HG03045 (cell line): ENCODE results near the gene TTL.
"Not testable (repeated sequence)": the region's sequence is repeated elsewhere in the genome, so short reads cannot be mapped to it uniquely, and the experiment has no call there.

Experiments
- ATAC-seq: cut with Tn5 transposase; IDR thresholded peaks from one replicate; pipeline ENCODE4 v1.9.1; 2021; ENCODE audit warnings: mild to moderate bottlenecking, moderate library complexity; ENCODE audit not compliant: unreplicated experiment

The TTL gene

GRCh38 chr2:112474844-112475486 is 7.0 kb upstream of the TTL start:
- ATAC-seq: no peak

- ATAC-seq: no peak
Observed at GRCh38 chr2:112476434-112476833, 5.5 kb upstream of the TTL start.

GRCh38 chr2:112480530-112481049 is 1.4 kb upstream of the TTL start:
- ATAC-seq: no peak

- ATAC-seq: peak; percentile 64
Observed at GRCh38 chr2:112481050-112481527, 867 bp upstream of the TTL start.

GRCh38 chr2:112482309-112483041 is 519 bp downstream of the TTL start:
- ATAC-seq: no peak

- no peak for ATAC-seq
Observed at GRCh38 chr2:112483042-112483473, 1.1 kb downstream of the TTL start.

GRCh38 chr2:112483831-112484230 is 1.9 kb downstream of the TTL start:
- ATAC-seq: no peak

GRCh38 chr2:112485849-112486248 is 3.9 kb downstream of the TTL start:
- ATAC-seq: no peak

- no peak for ATAC-seq
Observed at GRCh38 chr2:112486895-112487294, 4.9 kb downstream of the TTL start.

GRCh38 chr2:112487444-112487961 is 5.5 kb downstream of the TTL start:
- ATAC-seq: no peak

GRCh38 chr2:112488201-112488600 is 6.2 kb downstream of the TTL start:
- ATAC-seq: no peak

GRCh38 chr2:112491946-112492345 is 10.0 kb downstream of the TTL start:
- no peak for ATAC-seq

- no peak for ATAC-seq
Observed at GRCh38 chr2:112493048-112493447, 11.1 kb downstream of the TTL start.

GRCh38 chr2:112493858-112494648 is 12.1 kb downstream of the TTL start:
- ATAC-seq: no peak

GRCh38 chr2:112494828-112495227 is 12.9 kb downstream of the TTL start:
- no peak for ATAC-seq

- not testable (repeated sequence) for ATAC-seq
Observed at GRCh38 chr2:112495878-112496277, 13.9 kb downstream of the TTL start.

- ATAC-seq: not testable (repeated sequence)
Observed at GRCh38 chr2:112500850-112501484, 19.0 kb downstream of the TTL start.

- ATAC-seq: not testable (repeated sequence)
Observed at GRCh38 chr2:112509239-112509998, 27.5 kb downstream of the TTL start.

- no peak for ATAC-seq
Observed at GRCh38 chr2:112516801-112517200, 34.8 kb downstream of the TTL start.

GRCh38 chr2:112518807-112519206 is 36.9 kb downstream of the TTL start:
- ATAC-seq: no peak
